NCI-H1694 (cell line): ENCODE measurements around the gene E4F1.

Source experiments
- DNase-seq: peaks from one replicate; lab custom pipeline; 2025; lab: John Stamatoyannopoulos, UW

E4F1 gene

GRCh38 chr16:2223221-2223941 lies at the start of gene E4F1:
E4F1 (plus strand) TSS chr16:2223591; CDS start chr16:2223614, 23 bp downstream.
- DNase-seq: peak; percentile 95

GRCh38 chr16:2173916-2174315 lies 49.5 kb upstream of the E4F1 start:
- DNase-seq: no peak

DNA sequence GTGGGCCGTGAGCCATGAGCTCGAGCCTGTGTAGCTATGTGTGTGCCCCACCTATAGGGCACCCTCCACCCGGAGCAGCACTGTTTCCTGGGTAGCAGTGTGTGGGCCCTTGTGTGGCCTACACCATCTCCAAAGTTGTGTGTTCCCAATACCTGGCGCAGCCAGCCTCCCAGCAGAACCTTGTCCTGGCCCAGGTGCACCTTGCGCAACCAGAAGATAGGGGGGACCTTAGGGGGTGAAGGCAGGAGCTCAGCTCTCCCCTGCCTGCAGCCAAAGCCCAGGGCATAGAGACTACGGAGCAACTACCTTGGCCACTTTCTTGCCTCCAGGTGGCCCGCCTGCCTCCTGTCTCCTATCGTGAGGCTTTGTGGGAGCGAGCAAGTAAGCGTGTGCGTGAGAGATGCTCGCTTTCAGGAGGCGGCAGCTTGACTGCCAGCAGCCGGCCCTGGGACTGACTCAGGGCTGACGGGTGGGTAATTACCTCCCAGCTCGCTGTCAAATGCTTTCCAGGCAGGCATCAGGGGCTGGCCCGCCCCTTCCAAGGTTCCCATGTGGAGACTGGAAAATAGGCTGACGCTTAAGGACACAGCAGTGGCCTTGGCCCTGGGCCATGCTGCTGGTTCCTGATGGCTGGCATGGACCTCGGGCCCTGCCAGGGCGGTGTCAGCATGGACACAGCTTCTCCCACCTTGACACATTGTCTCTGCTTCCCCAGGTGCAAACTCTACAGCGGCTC lies 48.8 kb upstream of the E4F1 start:
- DNase-seq: no peak

DNA sequence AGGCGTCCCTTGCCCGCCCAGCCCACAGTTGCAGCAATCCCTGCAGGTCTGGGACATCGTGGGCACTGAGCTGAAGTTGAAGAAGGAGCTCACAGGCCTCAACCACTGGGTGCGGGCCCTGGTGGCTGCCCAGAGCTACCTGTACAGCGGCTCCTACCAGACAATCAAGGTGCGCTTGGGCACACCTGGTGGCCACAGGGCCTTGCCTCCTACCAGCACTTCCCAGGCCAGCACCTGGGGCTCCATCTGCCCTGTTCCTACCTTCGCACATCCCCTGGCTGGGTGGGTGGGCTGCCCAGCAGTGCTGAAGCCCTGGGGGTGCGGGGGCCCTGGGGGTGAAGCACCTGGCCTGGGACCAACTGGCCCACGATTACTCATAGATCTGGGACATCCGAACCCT lies 47.9 kb upstream of the E4F1 start:
- no peak for DNase-seq

DNA sequence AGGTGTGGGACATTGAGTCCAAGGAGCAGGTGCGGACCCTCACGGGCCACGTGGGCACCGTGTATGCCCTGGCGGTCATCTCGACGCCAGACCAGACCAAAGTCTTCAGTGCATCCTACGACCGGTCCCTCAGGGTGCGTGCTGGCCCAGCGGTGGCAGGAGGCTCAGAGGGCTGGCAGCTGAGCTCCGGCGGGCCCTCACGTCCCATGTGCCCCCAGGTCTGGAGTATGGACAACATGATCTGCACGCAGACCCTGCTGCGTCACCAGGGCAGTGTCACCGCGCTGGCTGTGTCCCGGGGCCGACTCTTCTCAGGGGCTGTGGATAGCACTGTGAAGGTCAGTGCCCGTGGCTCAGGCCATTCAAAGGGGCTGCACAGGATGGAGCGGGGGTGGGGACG lies 47.3 kb upstream of the E4F1 start:
- DNase-seq: no peak

- no peak for DNase-seq
Observed at GRCh38 chr16:2177101-2177500, 46.3 kb upstream of the E4F1 start.

GRCh38 chr16:2177561-2177960 lies 45.8 kb upstream of the E4F1 start:
- no peak for DNase-seq

GRCh38 chr16:2178321-2179106 lies 44.9 kb upstream of the E4F1 start:
- DNase-seq: no peak

- no peak for DNase-seq
Observed at GRCh38 chr16:2179107-2179501, 44.3 kb upstream of the E4F1 start.

DNA sequence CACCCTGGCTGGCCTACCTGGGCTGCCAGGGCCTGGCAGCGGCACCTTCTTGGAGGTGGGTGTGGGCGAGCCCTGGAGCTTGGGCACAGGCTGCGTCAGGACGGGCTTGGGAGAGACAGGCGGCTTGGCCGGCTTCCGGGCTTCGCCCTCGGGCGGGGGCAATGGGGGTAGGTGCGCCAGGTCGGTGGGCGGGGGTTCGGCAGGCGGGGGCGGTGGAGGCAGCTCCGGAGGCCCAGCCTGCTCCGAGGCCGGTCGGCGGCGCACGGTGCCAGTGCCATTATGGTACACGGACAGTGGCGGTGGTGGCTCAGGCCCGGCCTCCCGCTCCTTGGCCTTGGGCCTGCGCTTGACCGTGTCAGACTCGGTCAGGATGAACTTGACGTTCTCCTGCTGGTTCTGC lies 43.8 kb upstream of the E4F1 start:
- no peak for DNase-seq

- no peak for DNase-seq
Observed at GRCh38 chr16:2180461-2180860, 42.9 kb upstream of the E4F1 start.

DNA sequence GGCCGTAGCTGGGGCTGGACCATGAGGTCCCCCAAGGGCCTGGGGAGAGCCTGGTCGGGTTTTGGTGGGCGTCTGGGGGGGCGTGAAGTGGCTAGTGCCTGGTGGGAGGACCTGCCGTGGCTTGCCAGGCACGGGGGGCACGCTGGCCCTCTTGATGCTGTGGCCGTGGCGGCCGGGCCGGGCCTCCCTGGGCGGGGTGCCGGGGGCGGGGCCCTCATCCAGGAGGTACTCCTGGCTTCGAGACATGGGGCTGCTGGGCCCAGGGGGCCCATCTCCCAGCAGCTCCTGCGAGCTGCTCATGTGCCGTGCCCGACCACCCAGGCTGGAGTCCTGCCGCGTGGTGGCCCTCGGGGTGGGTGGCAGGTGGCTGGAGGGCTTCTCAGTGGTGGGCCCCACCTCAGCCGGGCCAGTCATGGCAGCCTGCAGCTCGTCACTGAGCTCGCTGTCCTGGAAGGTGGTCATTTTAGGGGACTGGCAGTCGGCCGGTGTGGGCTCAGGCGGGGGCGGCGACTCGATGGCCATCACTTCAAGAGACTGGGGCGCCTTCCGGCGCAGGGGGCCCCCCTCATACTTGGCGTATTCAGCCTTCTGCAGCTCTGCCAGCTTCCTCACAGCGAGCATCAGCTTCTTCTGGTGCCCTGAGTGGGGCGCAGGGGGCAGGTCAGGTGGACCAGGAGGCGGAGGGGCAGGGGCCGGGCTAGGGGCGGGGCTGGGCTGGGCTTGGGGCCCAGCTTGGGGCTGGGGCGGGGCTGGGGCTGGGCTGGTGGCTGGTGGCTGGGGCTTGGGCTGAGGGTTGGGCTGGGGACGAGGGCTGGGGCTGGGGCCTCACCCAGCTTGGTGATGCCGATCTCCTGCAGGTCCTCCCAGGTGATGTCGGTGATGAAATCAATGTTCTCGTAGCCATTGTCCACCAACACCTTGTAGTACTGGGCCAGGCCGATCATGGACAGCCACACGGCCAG lies 42.1 kb upstream of the E4F1 start:
- no peak for DNase-seq

GRCh38 chr16:2181952-2182351 lies 41.4 kb upstream of the E4F1 start:
- no peak for DNase-seq

- no peak for DNase-seq
Observed at GRCh38 chr16:2183671-2184070, 39.7 kb upstream of the E4F1 start.

DNA sequence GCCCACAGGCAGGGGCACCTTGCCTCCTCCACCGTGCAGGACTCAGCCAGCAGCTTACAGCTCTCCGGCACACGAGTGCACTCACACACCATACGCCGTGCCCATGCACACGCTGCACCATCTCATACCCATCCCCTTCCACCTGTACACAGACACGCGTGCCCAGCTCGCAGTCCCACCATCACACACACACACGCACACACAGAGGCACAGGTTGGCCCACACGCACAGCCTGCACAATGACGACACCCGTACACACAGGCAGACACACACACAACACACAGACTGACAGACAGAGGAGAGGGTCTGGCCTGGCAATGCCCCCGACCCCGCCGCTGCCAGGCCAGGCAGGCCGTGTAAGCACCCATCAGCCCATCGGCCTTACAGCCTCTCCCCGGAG lies 39.0 kb upstream of the E4F1 start:
- DNase-seq: no peak

DNA sequence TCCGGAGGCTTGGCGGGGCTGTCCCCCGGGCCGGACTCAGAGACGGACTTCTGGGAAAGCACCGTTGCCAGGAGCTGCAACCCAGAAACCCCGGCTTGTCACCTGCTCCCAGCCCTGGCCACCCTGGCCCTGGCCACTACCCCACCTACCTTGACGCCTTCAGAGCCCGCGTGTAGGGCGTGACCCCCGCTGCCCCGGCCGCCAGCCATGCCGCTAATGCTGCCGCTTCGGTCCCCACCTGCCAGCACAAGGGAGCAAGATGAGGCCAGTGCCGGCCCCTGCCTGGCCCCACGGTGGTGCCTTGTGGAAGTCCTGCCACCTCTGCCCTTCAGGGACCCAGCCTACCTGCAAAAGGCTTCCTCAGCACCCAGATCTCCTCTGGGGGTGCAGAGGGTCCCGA lies 38.4 kb upstream of the E4F1 start:
- no peak for DNase-seq

GRCh38 chr16:2186064-2186463 lies 37.3 kb upstream of the E4F1 start:
- no peak for DNase-seq

DNA sequence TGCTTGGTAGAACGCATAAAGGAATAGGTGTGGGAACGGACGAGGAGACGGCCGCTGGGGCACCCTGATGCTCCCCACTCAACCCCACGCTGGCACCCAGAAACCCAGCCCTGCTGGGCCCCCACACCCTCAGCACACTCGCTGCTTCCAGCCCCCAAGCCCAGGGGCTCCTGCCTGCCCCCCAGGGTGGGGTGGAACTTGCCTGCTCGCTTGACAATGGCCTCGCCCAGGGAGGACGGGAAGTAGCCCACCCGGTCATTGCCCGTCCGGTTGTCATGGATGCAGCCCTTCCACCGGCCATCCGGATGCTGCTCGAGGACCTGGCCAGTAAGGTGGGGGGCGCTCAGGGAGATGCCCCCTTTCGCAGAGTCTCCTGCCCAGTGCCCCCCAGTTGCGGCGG lies 36.9 kb upstream of the E4F1 start:
- no peak for DNase-seq

DNA sequence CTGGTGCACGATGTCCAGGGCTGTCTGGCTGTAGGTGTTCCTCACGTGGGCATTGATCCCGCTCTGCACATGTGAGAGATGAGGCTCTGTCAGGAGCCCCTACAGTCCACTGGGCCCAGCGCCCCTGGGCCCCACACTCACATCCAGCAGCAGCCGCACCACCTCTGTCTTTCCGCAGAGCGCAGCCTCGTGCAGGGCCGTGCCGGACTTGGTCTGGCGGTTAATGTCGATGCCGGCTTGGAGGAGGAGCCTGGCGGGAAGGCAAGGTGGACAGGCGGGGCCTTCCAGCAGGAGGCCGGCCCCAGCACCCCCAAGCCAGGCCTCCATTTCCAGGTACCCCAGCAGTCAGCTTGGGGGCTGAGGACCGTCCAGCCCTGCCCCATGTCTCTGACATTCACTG lies 36.2 kb upstream of the E4F1 start:
- no peak for DNase-seq

DNA sequence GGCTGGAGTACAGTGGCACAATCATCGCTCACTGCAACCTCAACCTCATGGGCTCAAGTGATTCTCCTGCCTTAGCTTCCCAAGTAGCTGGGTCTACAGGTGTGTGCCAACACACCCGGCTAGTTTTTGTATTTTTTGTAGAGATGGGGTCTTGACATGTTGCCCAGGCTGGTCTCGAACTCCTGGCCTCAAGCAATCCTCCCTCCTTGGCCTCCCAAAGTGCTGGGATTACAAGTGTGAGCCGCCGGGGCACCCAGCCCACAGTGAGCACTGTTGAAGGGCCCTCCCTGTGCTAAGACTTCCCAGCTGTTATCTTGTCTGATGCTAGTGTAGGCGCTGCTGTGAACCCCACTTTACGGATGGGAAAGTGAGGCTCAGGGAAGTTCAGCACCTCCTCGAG lies 35.0 kb upstream of the E4F1 start:
- no peak for DNase-seq

- no peak for DNase-seq
Observed at GRCh38 chr16:2189252-2189893, 34.0 kb upstream of the E4F1 start.
